AG04450 (cell line): ENCODE results near the gene FAM81A. TPM values are rescaled to one million over a fixed set of nuclear protein-coding genes. Genes with fewer than 3 reads are reported as not detected.

Experiments used
- CTCF ChIA-PET: fragments of 300-600, 350-600 bp; formaldehyde crosslinking; extraction: SDS; loops from one replicate; lab custom pipeline; 2022; ENCODE audit warnings: antibody characterized with exemption, inconsistent platforms; lab: Charles Lee
- POLR2A ChIA-PET: fragments of 350-600 bp; formaldehyde crosslinking; extraction: SDS; loops from one replicate; lab custom pipeline; 2021; ENCODE audit warnings: antibody characterized with exemption, inconsistent platforms; lab: Yijun Ruan, JAX
- DNase-seq: peaks from one replicate; pipeline ENCODE4 v3.0.0-alpha.2; 2011; ENCODE audit warnings: low read depth, low spot score
- H3K27ac ChIP-seq: one replicate; pipeline ENCODE4 v1.5.1; 2012; ENCODE audit warnings: low read depth, low read length, control low read depth
- H3K27me3 ChIP-seq: one replicate; pipeline ENCODE4 v1.6.0; 2012; ENCODE audit warnings: low read length; ENCODE audit not compliant: control insufficient read depth, insufficient read depth
- H3K4me3 ChIP-seq: 2 replicates; pipeline ENCODE4 v1.5.1; 2011; ENCODE audit warnings: mild to moderate bottlenecking, low read depth, low read length, control low read depth
- H3K9me3 ChIP-seq: 2 replicates; pipeline ENCODE4 v1.5.1; 2012; ENCODE audit warnings: low read length; ENCODE audit not compliant: control insufficient read depth, insufficient read depth
- polyA minus RNA-seq: library from RNA; depleted of rRNA, polyadenylated mRNA; stranded (reverse); fragments of >200 nt; gene quantifications from 2 replicates; pipeline ENCODE4 v1.2.3, GENCODE V29; 2011; rRNA and poly(A)+ RNA removed
- polyA plus RNA-seq: library from polyadenylated mRNA; depleted of rRNA; stranded (reverse); fragments of >200 nt; gene quantifications from 2 replicates; pipeline ENCODE4 v1.2.3, GENCODE V29; 2011; rRNA removed
- TF ChIP-seq, protein P1 (sequence below): IDR thresholded peaks from 2 replicates; pipeline ENCODE4 v1.5.1; 2011; ENCODE audit warnings: low read depth, low read length, control low read depth, inconsistent platforms

FAM81A gene
- polyA plus RNA-seq: not detected in 2 replicates
- not detected in 2 replicates for polyA minus RNA-seq

DNA sequence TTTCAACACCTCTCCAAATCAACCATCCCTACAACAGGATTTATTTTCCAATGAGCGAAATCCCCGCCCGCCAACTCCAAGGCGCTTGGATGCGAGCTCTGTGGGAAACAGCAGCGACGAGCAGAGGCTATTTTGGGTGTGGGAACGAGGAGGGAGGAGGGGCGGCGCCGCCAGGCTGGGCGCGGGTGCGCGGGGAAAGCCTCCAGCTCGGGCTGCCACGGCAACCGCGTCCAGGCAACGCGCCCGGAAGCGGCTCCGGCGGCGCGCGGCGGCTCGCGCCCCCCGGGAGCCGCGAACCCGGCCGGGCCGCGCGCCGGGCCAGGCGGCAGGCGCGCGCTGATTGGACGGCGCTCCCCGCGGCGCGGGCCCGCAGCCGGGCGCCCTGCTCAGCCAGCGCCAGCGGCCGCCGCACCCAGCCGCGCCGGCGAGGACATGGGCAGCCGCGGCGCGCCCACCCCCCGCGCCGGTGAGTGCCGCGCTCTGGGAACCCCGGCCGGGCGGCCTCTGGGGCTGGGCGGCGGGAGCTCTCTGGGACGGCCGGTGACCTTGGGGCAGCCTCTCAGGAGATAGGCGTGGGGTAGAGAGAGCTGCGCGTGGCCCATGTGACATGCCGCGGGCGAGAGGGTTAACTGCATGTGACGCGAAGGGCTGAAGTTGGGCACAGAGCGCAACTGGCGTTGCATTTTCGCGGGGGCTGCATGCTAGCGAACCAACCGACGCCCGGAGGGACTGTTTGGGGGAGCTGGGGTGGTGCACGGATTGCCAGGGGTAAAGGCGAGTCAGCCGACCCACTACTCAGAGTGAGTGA is at the start of gene FAM81A:
FAM81A (plus strand) TSS at position 370 of the 808 bp plus-strand sequence. CDS start 20,441 bp downstream, outside the sequence.
- Histone ChIP-seq H3K27ac (no peak within 1 kb of the TSS), H3K27me3 (peaks cover 48% of the 10 kb centered on the region), H3K9me3 (peaks cover 3% of the 10 kb centered on the region; the same call in 1 of the 2 replicates), H3K4me3 (peak within 1 kb of the TSS; percentile 60)
- no peak for DNase-seq
- POLR2A ChIA-PET: no interaction called here
- TF ChIP-seq, protein P1, sequence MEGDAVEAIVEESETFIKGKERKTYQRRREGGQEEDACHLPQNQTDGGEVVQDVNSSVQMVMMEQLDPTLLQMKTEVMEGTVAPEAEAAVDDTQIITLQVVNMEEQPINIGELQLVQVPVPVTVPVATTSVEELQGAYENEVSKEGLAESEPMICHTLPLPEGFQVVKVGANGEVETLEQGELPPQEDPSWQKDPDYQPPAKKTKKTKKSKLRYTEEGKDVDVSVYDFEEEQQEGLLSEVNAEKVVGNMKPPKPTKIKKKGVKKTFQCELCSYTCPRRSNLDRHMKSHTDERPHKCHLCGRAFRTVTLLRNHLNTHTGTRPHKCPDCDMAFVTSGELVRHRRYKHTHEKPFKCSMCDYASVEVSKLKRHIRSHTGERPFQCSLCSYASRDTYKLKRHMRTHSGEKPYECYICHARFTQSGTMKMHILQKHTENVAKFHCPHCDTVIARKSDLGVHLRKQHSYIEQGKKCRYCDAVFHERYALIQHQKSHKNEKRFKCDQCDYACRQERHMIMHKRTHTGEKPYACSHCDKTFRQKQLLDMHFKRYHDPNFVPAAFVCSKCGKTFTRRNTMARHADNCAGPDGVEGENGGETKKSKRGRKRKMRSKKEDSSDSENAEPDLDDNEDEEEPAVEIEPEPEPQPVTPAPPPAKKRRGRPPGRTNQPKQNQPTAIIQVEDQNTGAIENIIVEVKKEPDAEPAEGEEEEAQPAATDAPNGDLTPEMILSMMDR: no peak
- CTCF ChIA-PET: interaction anchor here (2.7 kb wide), 1 partner anchor 191 kb away, joined by 6 read pairs; no protein-coding TSS in a partner anchor

DNA sequence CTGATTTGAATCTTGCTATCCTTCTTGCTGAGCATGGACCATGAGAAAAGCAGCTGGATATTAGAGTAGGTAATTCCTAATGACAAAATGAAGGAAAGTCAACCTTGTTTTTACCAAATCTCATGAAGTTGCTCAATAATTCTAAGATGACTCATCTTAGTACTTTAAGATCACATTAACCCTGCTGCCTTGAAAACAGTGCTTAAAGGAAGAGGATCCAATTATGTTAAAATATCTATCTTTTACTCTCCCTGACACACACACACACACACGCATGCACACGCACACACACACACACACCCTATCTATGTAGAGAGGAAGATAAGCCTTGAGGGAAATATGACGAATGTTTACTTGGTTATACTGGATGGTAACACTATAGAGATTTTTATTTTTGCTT is 49.3 kb upstream of the FAM81A start:
- no peak overlapping the region for H3K4me3 ChIP-seq
- TF ChIP-seq, protein P1: no peak
- no peak for DNase-seq
- no peak overlapping the region for H3K27ac ChIP-seq
- POLR2A ChIA-PET: no interaction called here
- no peaks in the 10 kb centered on the region for H3K27me3 ChIP-seq
- CTCF ChIA-PET: interaction anchor here (1.0 kb wide), 1 partner anchor 141 kb away, joined by 3 read pairs; no protein-coding TSS in a partner anchor
- H3K9me3 ChIP-seq: no peaks in the 10 kb centered on the region

DNA sequence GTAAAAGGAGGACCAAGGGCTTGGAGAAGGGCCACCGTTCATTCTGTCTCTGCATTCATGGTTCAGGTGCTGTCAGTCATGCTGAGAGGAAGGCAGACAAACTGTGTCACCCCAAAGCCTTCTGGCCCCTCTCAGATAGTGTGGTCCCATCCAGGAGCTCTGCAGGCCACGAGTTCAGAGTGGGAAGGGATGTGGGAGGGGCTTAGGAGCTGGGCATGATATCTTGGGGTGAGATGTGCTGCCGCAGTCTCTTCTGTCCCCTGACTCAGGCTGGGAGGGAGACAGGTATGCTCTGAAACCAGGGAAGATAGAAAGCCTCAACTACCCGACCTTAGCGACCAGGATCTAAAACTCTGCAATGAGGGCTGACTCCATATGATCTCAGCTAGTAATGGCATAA is 45.7 kb upstream of the FAM81A start:
- H3K27me3 ChIP-seq: peaks cover 2% of the 10 kb centered on the region
- TF ChIP-seq, protein P1: no peak
- no peak for DNase-seq
- H3K9me3 ChIP-seq: no peaks in the 10 kb centered on the region
- POLR2A ChIA-PET: no interaction called here
- CTCF ChIA-PET: no interaction called here
- H3K27ac ChIP-seq: no peak overlapping the region
- no peak overlapping the region for H3K4me3 ChIP-seq

DNA sequence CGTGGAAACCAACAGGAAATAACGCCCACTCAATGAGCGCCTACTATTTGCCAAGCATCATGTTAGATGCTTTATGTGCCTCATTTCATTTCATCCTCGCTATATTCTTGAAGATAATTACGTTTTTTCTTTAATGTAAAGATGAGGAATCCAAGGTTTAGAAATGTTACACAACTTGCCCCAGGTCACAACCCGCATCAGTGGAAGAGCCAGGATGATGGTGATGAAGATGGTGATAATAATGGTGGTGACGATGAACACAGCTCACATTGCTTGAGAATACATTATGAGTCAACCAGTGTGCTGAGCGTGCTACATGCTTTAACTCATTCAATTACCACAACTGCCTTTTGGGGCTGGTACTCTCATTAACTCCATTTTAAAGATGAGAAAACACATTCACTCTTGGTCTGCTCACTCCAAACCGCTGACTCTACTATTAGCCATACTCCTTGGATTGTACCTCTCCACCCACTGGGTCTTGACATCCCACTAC is 43.8 kb upstream of the FAM81A start:
- TF ChIP-seq, protein P1: no peak
- Histone ChIP-seq H3K27ac (no peak overlapping the region), H3K4me3 (no peak overlapping the region), H3K27me3 (peaks cover 6% of the 10 kb centered on the region), H3K9me3 (no peaks in the 10 kb centered on the region)
- CTCF ChIA-PET: no interaction called here
- DNase-seq: no peak
- POLR2A ChIA-PET: no interaction called here

DNA sequence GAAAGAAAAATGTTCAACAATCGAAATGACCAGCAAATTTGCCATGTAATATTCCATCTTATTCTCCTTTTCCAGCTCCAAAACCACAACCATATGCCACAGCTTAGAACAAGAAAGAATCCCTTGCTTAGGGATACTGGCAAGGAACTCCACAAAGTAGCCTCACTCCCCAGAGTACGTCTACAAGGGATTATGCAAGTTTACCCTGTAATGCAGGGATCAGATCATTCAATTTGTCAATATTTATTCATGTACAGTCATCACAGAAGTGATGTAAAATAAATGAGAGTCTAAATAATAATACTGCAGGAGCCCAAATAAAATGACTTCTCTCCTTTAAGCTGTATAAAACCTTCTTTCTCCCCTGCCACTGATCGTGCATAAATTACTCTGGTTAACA is 41.8 kb upstream of the FAM81A start:
- Histone ChIP-seq H3K27ac (no peak overlapping the region), H3K4me3 (no peak overlapping the region), H3K27me3 (peaks cover 13% of the 10 kb centered on the region), H3K9me3 (no peaks in the 10 kb centered on the region)
- ChIA-PET POLR2A (no interaction called here), CTCF (no interaction called here)
- TF ChIP-seq, protein P1: no peak
- DNase-seq: no peak
